HepG2 (cell line): ENCODE measurements around the gene AP1G1. TPM values are rescaled to one million over a fixed set of nuclear protein-coding genes. Genes with fewer than 3 reads are reported as not detected.

Experiments used
- ETV5 ChIP-seq: IDR thresholded peaks from 2 replicates; pipeline ENCODE4 v1.6.1; 2018; ENCODE audit warnings: missing biosample characterization, missing genetic modification reagents, inconsistent platforms, borderline replicate concordance
- HCFC1 ChIP-seq: fragments of 150-350 bp; IDR thresholded peaks from 2 replicates; pipeline ENCODE4 v1.6.1; 2014; ENCODE audit warnings: low read depth, low read length
- HNRNPL ChIP-seq: fragments of 200-400 bp; formaldehyde crosslinking; IDR thresholded peaks from 2 replicates; pipeline ENCODE4 v1.6.1; 2017; ENCODE audit warnings: mild to moderate bottlenecking, low read depth, low read length
- KDM5A ChIP-seq: fragments of 200-600 bp; sonication (generic); IDR thresholded peaks from 2 replicates; pipeline ENCODE4 v1.7.0; 2018; ENCODE audit warnings: antibody characterized with exemption, mild to moderate bottlenecking, low read length, borderline replicate concordance
- MEIS2 ChIP-seq: sonication (generic); formaldehyde crosslinking; IDR thresholded peaks from 2 replicates; pipeline ENCODE4 v1.9.0; 2021; ENCODE audit warnings: mild to moderate bottlenecking, missing genetic modification reagents
- NFYB ChIP-seq: sonication (generic); formaldehyde crosslinking; IDR thresholded peaks from 2 replicates; pipeline ENCODE4 v1.4.0; 2020; ENCODE audit warnings: missing genetic modification reagents
- PHF5A ChIP-seq: IDR thresholded peaks from one replicate; pipeline ENCODE4 v1.6.1; 2018; ENCODE audit warnings: low read depth, missing genetic modification reagents; ENCODE audit not compliant: unreplicated experiment
- SMAD1 ChIP-seq: sonication (generic); formaldehyde crosslinking; IDR thresholded peaks from 2 replicates; pipeline ENCODE4 v1.4.0; 2020; ENCODE audit warnings: missing genetic modification reagents, low read depth, mild to moderate bottlenecking, borderline replicate concordance
- SMYD3 ChIP-seq: sonication (generic); formaldehyde crosslinking; IDR thresholded peaks from 2 replicates; pipeline ENCODE4 v1.8.1; 2023; ENCODE audit warnings: mild to moderate bottlenecking, missing genetic modification reagents
- SOX13 ChIP-seq, 3 experiments: fragments of 450-650 bp in 1 of 3; sonication (generic) in 1 of 3; formaldehyde crosslinking in 1 of 3; IDR thresholded peaks in 2 of 3; conservative IDR thresholded peaks in 1 of 3; 2 replicates each; pipeline versions ENCODE4 v1.5.0 to v1.6.1; 2016 to 2020; ENCODE audit warnings: antibody characterized with exemption in 1 of 3, mild to moderate bottlenecking in 1 of 3, missing compliant biosample characterization in 1 of 3, missing genetic modification reagents in 1 of 3, moderate library complexity in 1 of 3
- ZFP82 ChIP-seq: sonication (generic); formaldehyde crosslinking; IDR thresholded peaks from 2 replicates; pipeline ENCODE4 v1.5.1; 2020; ENCODE audit warnings: mild to moderate bottlenecking, missing genetic modification reagents, borderline replicate concordance
- ZNF251 ChIP-seq: sonication (generic); formaldehyde crosslinking; IDR thresholded peaks from 2 replicates; pipeline ENCODE4 v1.9.0; 2021; ENCODE audit warnings: mild to moderate bottlenecking, missing genetic modification reagents
- ZNF335 ChIP-seq: sonication (generic); formaldehyde crosslinking; IDR thresholded peaks from 2 replicates; pipeline ENCODE4 v1.4.0; 2020; ENCODE audit warnings: missing genetic modification reagents
- ZNF431 ChIP-seq: sonication (generic); formaldehyde crosslinking; IDR thresholded peaks from 2 replicates; pipeline ENCODE4 v1.9.0; 2022; ENCODE audit warnings: missing genetic modification reagents, low read depth, mild to moderate bottlenecking, borderline replicate concordance
- ZNF501 ChIP-seq: sonication (generic); formaldehyde crosslinking; IDR thresholded peaks from 2 replicates; pipeline ENCODE4 v1.5.1; 2020; ENCODE audit warnings: mild to moderate bottlenecking, moderate library complexity, missing genetic modification reagents
- ZNF619 ChIP-seq: sonication (generic); formaldehyde crosslinking; IDR thresholded peaks from 2 replicates; pipeline ENCODE4 v1.4.0; 2020; ENCODE audit warnings: mild to moderate bottlenecking, missing genetic modification reagents
- polyA plus RNA-seq, 8 experiments: library from polyadenylated mRNA; depleted of rRNA in 3 of 8; stranded (reverse) in 7 of 8; unstranded in 1 of 8; fragments of >200 nt; fragmentation: Illumina TruSeq in 4 of 8; extraction: Trizol in 4 of 8; gene quantifications; 2 replicates each; pipeline versions ENCODE4 v1.2.1 to v1.2.3, GENCODE V29; 2011 to 2016; ENCODE audit warnings: low read depth in 4 of 8, missing spikeins in 1 of 8, mixed read lengths in 1 of 8; ENCODE audit not compliant: insufficient read depth in 1 of 8
- total RNA-seq, 5 experiments: library from RNA; depleted of rRNA; stranded (reverse); fragments of >200 nt; fragmentation: Illumina TruSeq; extraction: Trizol; gene quantifications; 2 replicates each; pipeline ENCODE4 v1.2.3, GENCODE V29; 2016; ENCODE audit warnings: low read depth in 1 of 5
- TF ChIP-seq, protein P1 (sequence below): IDR thresholded peaks from 2 replicates; pipeline ENCODE4 v1.6.1; 2012; ENCODE audit warnings: inconsistent platforms
- TF ChIP-seq, protein P2 (sequence below), 2 experiments: fragments of 450-650 bp in 1 of 2; sonication (generic) in 1 of 2; formaldehyde crosslinking; IDR thresholded peaks; 2 replicates each; pipeline versions ENCODE4 v1.5.0 to v1.8.0; 2020 to 2022; ENCODE audit warnings: mild to moderate bottlenecking in 1 of 2, missing genetic modification reagents in 1 of 2
- TF ChIP-seq, protein P3 (sequence below), 2 experiments: sonication (generic) in 1 of 2; formaldehyde crosslinking in 1 of 2; IDR thresholded peaks; 2 replicates each; pipeline versions ENCODE4 v1.4.0 to v1.6.1; 2016 to 2020; ENCODE audit warnings: borderline replicate concordance in 1 of 2, low read depth in 1 of 2, mild to moderate bottlenecking in 1 of 2, missing genetic modification reagents in 1 of 2
- TF ChIP-seq, protein P4 (sequence below): sonication (generic); formaldehyde crosslinking; IDR thresholded peaks from 2 replicates; pipeline ENCODE4 v1.4.0; 2020; ENCODE audit warnings: missing genetic modification reagents

Gene AP1G1
- total and polyA plus RNA-seq, 2 of the 13 experiments (the other 11 are each of a cell fraction or from before 2014, with no cell fraction given) = 62.2 to 66.2 TPM

DNA sequence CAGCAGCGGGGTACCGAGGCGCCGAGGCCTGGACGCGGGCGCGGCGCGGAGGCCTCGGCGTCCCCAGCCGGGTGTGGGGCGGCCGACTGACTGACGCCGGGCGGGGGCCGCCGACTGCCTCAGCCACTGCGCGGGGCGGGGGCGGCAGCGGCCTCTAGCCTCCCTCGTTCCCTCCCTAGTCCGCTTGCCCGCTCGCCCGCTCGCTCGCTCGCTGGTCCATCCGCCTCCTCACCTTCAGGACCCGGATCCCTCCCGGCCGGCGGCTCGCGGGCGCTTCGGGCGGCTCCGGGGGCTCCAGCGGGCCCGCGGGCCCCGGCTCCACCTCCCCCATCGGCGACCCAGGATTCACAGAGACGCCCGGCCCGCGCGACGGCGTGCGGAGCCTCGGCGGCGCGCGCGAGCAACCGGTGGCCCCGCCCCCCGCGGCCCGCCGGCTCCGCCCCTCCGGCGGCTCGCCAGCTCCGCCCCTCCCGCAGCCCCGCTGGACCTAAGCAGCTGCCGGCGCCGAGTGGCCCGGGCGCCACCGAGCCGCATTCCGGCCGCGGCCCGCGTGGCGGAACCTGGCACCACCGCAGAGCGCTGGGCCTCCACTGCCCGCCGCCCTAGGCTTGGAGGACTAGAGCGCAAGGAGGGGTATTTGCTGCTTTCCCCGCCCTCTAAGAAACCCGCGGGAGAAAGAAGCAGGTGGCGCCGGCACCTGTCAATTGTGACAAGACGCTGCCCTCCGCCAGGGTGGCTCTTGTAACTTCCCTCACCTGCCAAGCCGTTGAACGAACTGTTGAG lies 84.9 kb downstream of the AP1G1 start (continued):
- TF ChIP-seq, protein P1, sequence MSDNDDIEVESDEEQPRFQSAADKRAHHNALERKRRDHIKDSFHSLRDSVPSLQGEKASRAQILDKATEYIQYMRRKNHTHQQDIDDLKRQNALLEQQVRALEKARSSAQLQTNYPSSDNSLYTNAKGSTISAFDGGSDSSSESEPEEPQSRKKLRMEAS = peak; percentile 82; the same call in 1 of the 2 replicates
- TF ChIP-seq HCFC1 = no peak
- TF ChIP-seq SMYD3 = no peak
- TF ChIP-seq ZFP82 (CRISPR knock-in tag) = no peak; the same call in 1 of the 2 replicates
- TF ChIP-seq PHF5A (CRISPR knock-in tag) = no peak
- TF ChIP-seq MEIS2 (CRISPR knock-in tag) = no peak; the same call in 1 of the 2 replicates
- TF ChIP-seq, protein P2, sequence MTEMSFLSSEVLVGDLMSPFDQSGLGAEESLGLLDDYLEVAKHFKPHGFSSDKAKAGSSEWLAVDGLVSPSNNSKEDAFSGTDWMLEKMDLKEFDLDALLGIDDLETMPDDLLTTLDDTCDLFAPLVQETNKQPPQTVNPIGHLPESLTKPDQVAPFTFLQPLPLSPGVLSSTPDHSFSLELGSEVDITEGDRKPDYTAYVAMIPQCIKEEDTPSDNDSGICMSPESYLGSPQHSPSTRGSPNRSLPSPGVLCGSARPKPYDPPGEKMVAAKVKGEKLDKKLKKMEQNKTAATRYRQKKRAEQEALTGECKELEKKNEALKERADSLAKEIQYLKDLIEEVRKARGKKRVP (CRISPR knock-in tag; IDR thresholded peaks at IDR 0.05) = no peak
- TF ChIP-seq SMAD1 (CRISPR knock-in tag) = no peak
- no peak for TF ChIP-seq SOX13 (IDR thresholded peaks at IDR 0.05)
- TF ChIP-seq SOX13 (CRISPR knock-in tag; conservative IDR thresholded peaks at IDR 0.05 in 1 of 2, IDR thresholded peaks at IDR 0.05 in 1 of 2) = no peak
- TF ChIP-seq, protein P3, sequence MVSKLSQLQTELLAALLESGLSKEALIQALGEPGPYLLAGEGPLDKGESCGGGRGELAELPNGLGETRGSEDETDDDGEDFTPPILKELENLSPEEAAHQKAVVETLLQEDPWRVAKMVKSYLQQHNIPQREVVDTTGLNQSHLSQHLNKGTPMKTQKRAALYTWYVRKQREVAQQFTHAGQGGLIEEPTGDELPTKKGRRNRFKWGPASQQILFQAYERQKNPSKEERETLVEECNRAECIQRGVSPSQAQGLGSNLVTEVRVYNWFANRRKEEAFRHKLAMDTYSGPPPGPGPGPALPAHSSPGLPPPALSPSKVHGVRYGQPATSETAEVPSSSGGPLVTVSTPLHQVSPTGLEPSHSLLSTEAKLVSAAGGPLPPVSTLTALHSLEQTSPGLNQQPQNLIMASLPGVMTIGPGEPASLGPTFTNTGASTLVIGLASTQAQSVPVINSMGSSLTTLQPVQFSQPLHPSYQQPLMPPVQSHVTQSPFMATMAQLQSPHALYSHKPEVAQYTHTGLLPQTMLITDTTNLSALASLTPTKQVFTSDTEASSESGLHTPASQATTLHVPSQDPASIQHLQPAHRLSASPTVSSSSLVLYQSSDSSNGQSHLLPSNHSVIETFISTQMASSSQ (IDR thresholded peaks at IDR 0.05; ENCODE audit: low read depth) = no peak
- TF ChIP-seq, protein P3 (CRISPR knock-in tag; IDR thresholded peaks at IDR 0.05; ENCODE audit: borderline replicate concordance) = 0 out of 2 replicates have a peak, but pooled peaks have one; percentile 51
- TF ChIP-seq, protein P4, sequence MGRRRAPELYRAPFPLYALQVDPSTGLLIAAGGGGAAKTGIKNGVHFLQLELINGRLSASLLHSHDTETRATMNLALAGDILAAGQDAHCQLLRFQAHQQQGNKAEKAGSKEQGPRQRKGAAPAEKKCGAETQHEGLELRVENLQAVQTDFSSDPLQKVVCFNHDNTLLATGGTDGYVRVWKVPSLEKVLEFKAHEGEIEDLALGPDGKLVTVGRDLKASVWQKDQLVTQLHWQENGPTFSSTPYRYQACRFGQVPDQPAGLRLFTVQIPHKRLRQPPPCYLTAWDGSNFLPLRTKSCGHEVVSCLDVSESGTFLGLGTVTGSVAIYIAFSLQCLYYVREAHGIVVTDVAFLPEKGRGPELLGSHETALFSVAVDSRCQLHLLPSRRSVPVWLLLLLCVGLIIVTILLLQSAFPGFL (CRISPR knock-in tag) = no peak
- 0 out of 2 replicates have a peak, but pooled peaks have one; percentile 6 for TF ChIP-seq KDM5A
- TF ChIP-seq NFYB (CRISPR knock-in tag) = no peak
- TF ChIP-seq ZNF501 (CRISPR knock-in tag) = no peak
- TF ChIP-seq ZNF251 (CRISPR knock-in tag) = no peak
- TF ChIP-seq ETV5 = peak; percentile 29; the same call in 1 of the 2 replicates
- TF ChIP-seq ZNF619 = peak; percentile 68; the same call in 1 of the 2 replicates
- TF ChIP-seq ZNF431 (CRISPR knock-in tag) = no peak; the same call in 1 of the 2 replicates
- no peak for TF ChIP-seq HNRNPL
- TF ChIP-seq ZNF335 (CRISPR knock-in tag) = no peak; the same call in 1 of the 2 replicates
